Transverse colon (tissue), 4 donors: ENCODE results near the gene KNDC1. TPM values are rescaled to one million over a fixed set of nuclear protein-coding genes. Genes with fewer than 3 reads are reported as not detected.

Experiments
- DNase-seq: peaks from one replicate; pipeline ENCODE4 v3.0.0-alpha.2; 2019
- H3K27ac ChIP-seq, 4 donors: fragments of 200-600 bp; sonication (generic); 2 replicates each; pipeline ENCODE4 v1.5.1; 2016 to 2018; ENCODE audit warnings: inconsistent platforms in 4 of 4
- H3K27me3 ChIP-seq: fragments of 200-600 bp; sonication (generic); 2 replicates; pipeline ENCODE4 v1.5.1; 2017; ENCODE audit warnings: inconsistent platforms
- H3K36me3 ChIP-seq, 4 donors: fragments of 200-600 bp; sonication (generic); 2 replicates each; pipeline ENCODE4 v1.5.1; 2017 to 2019; ENCODE audit warnings: inconsistent platforms in 4 of 4
- H3K4me1 ChIP-seq, 4 donors: fragments of 200-600 bp; sonication (generic); 2 replicates each; pipeline ENCODE4 v1.5.1; 2017 to 2020; ENCODE audit warnings: inconsistent platforms in 4 of 4
- H3K4me3 ChIP-seq, 4 donors: fragments of 200-600 bp; sonication (generic); 1 replicate in 1 of 4; 2 replicates in 3 of 4; pipeline versions ENCODE4 v1.5.1 to v1.6.1; 2017 to 2019; ENCODE audit warnings: inconsistent platforms in 4 of 4
- H3K9me3 ChIP-seq, 2 donors: fragments of 200-600 bp; sonication (generic); 2 replicates each; pipeline ENCODE4 v1.5.1; 2017 to 2019; ENCODE audit warnings: inconsistent platforms in 2 of 2
- EP300 ChIP-seq: sonication (generic); formaldehyde crosslinking; IDR thresholded peaks from one replicate; pipeline ENCODE4 v1.6.1; 2017; ENCODE audit warnings: antibody characterized with exemption, low read depth
- POLR2A ChIP-seq: fragments of 450-650 bp; IDR thresholded peaks from one replicate; pipeline ENCODE4 v1.6.1; 2016; ENCODE audit warnings: antibody characterized with exemption, mild to moderate bottlenecking, moderate library complexity
- POLR2AphosphoS5 ChIP-seq, 3 donors: sonication (generic); formaldehyde crosslinking; IDR thresholded peaks; one replicate each; pipeline ENCODE4 v1.6.1; 2016; ENCODE audit warnings: antibody characterized with exemption in 3 of 3
- WGBS, 2 donors: methylation state at CpG; one replicate each; pipeline ENCODE4 v1.1.5; 2018; ENCODE audit warnings: low coverage in 1 of 2; 5-methylcytosine and 5-hydroxymethylcytosine counted together
- in situ Hi-C, 4 donors: fragments of 200-750 bp; cut with MboI; loops; one replicate each; pipeline versions ENCODE4 v1.15.0 to v1.15.1; 2017; ENCODE audit warnings: low sequenced_read_pairs in 3 of 4, low pct_ligation_motif_present in 1 of 4, low pct_unique_long_range_greater_than_20kb in 1 of 4
- intact Hi-C: fragments of 100-400 bp; cut with DNase I; formaldehyde crosslinking; loops from one replicate; pipeline ENCODE4 v1.15.1; 2023; ENCODE audit warnings: low total_unique reads
- total RNA-seq, 4 donors: library from RNA; depleted of rRNA; stranded (reverse); fragments of >200 nt; gene quantifications; one replicate each; pipeline ENCODE4 v1.1.0, GENCODE V29; 2016
- TF ChIP-seq, protein P1 (sequence below), 5 experiments: fragments of 200-600 bp in 3 of 5; fragments of 450-650 bp in 2 of 5; sonication (generic) in 3 of 5; IDR thresholded peaks; 1 replicate in 2 of 5; 2 replicates in 3 of 5; pipeline ENCODE4 v1.5.1; 2016 to 2017; ENCODE audit warnings: antibody characterized with exemption in 5 of 5, inconsistent platforms in 3 of 5, mild to moderate bottlenecking in 2 of 5, moderate library complexity in 1 of 5

The KNDC1 gene
- total RNA-seq, 4 donors from 2014 or later, result 0.14 to 1.2 TPM; not detected in 2

DNA sequence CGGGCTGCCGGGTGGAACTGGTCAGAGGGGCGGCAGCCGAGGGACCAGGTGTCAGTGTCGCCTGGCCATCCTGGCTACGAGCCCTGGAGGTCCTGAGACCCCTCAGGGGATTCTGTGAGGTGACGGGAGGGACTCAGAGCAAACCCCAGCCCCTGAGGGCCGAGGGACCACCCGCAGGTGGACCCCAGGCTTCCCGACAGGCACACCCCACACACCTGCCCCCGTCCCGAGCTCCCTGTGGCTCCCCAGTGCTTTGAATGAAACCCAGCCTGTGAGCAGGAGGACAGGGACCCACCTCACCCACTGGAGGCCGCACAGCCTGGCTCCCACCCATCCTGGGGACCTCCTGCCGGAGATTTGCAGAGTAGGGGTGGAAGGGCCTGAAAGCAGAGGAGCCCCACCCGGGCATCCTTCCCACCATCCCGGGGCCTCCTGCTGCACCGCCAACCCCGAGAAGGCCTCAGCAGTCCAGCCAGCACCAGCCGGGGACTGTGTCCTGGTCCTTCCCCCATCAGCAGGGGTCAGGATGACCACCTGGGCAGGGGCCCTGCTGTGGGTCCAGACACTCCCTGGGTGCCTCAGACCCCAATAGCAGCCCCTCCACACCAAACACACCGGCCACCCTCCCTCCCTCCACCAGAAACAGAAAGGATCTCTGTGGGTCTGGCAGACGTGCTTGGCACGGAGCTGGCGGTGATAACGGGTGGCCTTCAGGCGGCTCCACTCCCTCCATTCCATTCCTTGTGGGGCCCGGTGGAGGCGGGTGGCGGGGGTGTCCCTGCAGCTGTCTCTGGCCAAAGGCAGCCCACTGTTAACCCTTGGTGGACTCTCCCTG lies 91.6 kb downstream of the KNDC1 start:
- Histone ChIP-seq H3K4me3 (no peak overlapping the region), H3K4me1 (no peaks in the 10 kb centered on the region), H3K27me3 (peaks cover 33% of the 10 kb centered on the region), H3K9me3 (no peaks in the 10 kb centered on the region), H3K36me3 (no peaks in the 10 kb centered on the region), H3K27ac (no peak overlapping the region)
- DNase-seq, result no peak
- in situ Hi-C loops, result no loop called here
- TF ChIP-seq, protein P1, sequence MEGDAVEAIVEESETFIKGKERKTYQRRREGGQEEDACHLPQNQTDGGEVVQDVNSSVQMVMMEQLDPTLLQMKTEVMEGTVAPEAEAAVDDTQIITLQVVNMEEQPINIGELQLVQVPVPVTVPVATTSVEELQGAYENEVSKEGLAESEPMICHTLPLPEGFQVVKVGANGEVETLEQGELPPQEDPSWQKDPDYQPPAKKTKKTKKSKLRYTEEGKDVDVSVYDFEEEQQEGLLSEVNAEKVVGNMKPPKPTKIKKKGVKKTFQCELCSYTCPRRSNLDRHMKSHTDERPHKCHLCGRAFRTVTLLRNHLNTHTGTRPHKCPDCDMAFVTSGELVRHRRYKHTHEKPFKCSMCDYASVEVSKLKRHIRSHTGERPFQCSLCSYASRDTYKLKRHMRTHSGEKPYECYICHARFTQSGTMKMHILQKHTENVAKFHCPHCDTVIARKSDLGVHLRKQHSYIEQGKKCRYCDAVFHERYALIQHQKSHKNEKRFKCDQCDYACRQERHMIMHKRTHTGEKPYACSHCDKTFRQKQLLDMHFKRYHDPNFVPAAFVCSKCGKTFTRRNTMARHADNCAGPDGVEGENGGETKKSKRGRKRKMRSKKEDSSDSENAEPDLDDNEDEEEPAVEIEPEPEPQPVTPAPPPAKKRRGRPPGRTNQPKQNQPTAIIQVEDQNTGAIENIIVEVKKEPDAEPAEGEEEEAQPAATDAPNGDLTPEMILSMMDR (IDR thresholded peaks at IDR 0.05), result no peak
- TF ChIP-seq POLR2A (no peak), POLR2AphosphoS5 (IDR thresholded peaks at IDR 0.05) (no peak), EP300 (no peak)
- intact Hi-C loops, result no loop called here
- WGBS, 2 donors, result 59% methylated on average over 21 of the region's 28 CpGs; no CpG with 5 or more reads in 1 of the 2 donors

DNA sequence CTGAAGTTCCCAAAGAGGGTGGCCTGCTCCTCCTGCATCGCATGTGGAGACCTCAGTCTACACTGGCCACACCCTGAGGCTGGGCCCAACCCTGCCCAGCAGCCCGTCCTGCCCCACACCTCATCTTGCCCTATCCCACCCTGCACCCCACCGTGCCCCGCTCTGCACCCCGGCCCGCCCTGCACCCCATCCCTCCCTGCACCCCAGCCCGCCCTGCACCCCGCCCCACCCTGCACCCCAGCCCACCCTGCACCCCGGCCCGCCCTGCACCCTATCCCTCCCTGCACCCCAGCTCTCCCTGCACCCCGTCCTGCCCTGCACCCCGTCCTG lies 92.2 kb downstream of the KNDC1 start:
- TF ChIP-seq, protein P1 (IDR thresholded peaks at IDR 0.05), result no peak

DNA sequence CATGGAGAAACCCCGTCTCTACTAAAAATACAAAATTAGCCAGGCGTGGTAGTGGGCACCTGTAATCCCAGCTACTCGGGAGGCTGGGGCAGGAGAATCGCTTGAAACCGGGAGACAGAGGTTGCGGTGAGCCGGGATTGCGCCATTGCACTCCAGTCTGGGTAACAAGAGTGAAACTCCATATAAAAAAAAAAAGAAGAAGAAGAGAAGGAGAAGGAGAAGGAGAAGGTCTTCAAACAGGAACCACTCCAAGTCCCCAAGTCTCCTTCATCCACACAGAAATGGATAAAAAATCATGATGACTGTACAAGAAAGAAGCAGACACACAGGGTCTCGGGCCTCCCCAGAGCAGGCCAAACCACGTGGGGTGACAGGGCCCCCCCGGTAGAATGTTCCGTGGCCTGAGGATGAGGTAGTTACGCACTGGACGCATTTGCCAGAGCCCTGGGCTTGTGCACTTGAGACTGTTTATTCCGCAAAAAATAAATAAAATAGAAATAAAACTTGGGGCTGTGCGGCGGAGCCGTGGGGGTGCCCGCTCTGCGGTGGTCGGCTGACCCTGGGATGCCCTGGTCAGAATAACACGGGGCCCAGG lies 93.4 kb downstream of the KNDC1 start:
- Histone ChIP-seq H3K4me1 (peaks cover 13 to 15% (median 14%) of the 10 kb centered on the region in 4 donors), H3K36me3 (no peaks in the 10 kb centered on the region), H3K27me3 (peaks cover 14% of the 10 kb centered on the region), H3K4me3 (no peak overlapping the region), H3K9me3 (no peaks in the 10 kb centered on the region), H3K27ac (no peak overlapping the region)
- no peak for TF ChIP-seq POLR2A
- TF ChIP-seq, protein P1 (IDR thresholded peaks at IDR 0.05), result no peak
- TF ChIP-seq POLR2AphosphoS5 (IDR thresholded peaks at IDR 0.05), result no peak
- no peak for TF ChIP-seq EP300
- in situ Hi-C loops, result no loop called here
- WGBS, 2 donors, result 75 to 81% methylated on average over 12 to 22 of the region's 22 CpGs
- intact Hi-C loops, result no loop called here
- no peak for DNase-seq

More for the DNA sequence above, 92.2 kb downstream of the KNDC1 start:
- Histone ChIP-seq H3K27ac (no peak overlapping the region), H3K9me3 (no peaks in the 10 kb centered on the region), H3K4me1 (peaks cover 1 to 2% (median 2%) of the 10 kb centered on the region in 4 donors), H3K36me3 (no peaks in the 10 kb centered on the region), H3K4me3 (no peak overlapping the region), H3K27me3 (peaks cover 27% of the 10 kb centered on the region)
- intact Hi-C loops, result no loop called here
- DNase-seq, result no peak
- 57% methylated on average over 6 of the region's 12 CpGs; no CpG with 5 or more reads in 1 of the 2 donors for WGBS, 2 donors
- in situ Hi-C loops, result no loop called here

DNA sequence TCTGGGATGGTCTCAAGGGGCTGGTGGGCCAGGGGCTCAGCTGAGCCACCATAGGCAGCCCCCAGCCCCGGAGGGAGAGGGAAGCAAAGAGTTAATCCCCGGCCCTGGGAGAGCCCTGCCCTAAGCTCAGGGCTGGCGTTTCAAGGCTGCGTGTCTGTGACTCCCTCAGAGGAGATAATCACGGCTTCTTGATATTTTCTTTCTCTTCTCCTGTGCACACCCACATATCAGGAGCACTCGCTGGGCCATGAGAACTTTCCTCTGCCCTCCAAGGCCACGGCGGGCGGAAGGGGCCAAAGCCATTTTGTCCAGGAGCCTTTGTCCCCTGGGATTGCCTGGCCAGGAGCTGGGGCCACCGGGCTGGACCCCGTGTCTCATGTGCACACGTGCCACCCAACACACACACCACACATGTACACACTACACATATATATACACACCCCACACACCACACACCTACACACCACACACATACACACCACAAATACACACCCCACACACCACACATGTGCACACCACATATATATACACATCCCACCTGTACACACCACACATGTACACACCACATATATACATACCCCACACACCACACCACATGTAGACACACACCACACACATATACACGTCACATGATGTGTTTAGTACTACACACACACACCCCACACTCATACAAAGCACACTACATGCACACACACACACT lies 94.6 kb downstream of the KNDC1 start:
- intact Hi-C loops, result no loop called here
- in situ Hi-C loops, result no loop called here
- WGBS, 2 donors, result 63 to 67% methylated on average over 1 to 13 of the region's 13 CpGs

More for the DNA sequence above, 94.6 kb downstream of the KNDC1 start:
- Histone ChIP-seq H3K27ac (no peak overlapping the region), H3K4me1 (peaks cover 18 to 25% (median 22%) of the 10 kb centered on the region in 4 donors), H3K36me3 (no peaks in the 10 kb centered on the region), H3K4me3 (no peak overlapping the region), H3K27me3 (peaks cover 4% of the 10 kb centered on the region), H3K9me3 (no peaks in the 10 kb centered on the region)
- TF ChIP-seq POLR2AphosphoS5 (IDR thresholded peaks at IDR 0.05) (no peak), POLR2A (no peak), EP300 (no peak)
- TF ChIP-seq, protein P1 (IDR thresholded peaks at IDR 0.05), result no peak
- DNase-seq, result no peak
